HepG2 (cell line): Measurements from ENCODE around the gene CD28. TPM values are rescaled to one million over a fixed set of nuclear protein-coding genes. Genes with fewer than 3 reads are reported as not detected.
A peak's percentile ranks its signal among the peaks of the same experiment; 100 is the strongest.

Experiments
- ATAC-seq: fragments of 200-7000 bp; cut with Tn5 transposase; 3 replicates; pipeline ENCODE4 v1.9.1; 2020; ENCODE audit warnings: mild to moderate bottlenecking, moderate library complexity
- BruUV-seq: library from RNA; stranded (reverse); fragments of 400-500 nt; replicated peaks from 2 replicates; lab custom pipeline; 2021; lab: Mats Ljungman, UMichigan
- CTCF ChIA-PET: fragments of 300-600 bp; formaldehyde crosslinking; extraction: SDS; loops from one replicate; lab custom pipeline; 2021; ENCODE audit warnings: low total read pairs, inconsistent platforms, low intra/inter-chr PET ratio; lab: Yijun Ruan, JAX
- POLR2A ChIA-PET: fragments of 350-600 bp; sonication (Branson Sonifier 250); formaldehyde crosslinking; loops from one replicate; lab custom pipeline; 2020; ENCODE audit warnings: antibody characterized with exemption, inconsistent platforms; lab: Yijun Ruan, JAX
- DNase-seq: peaks from one replicate; pipeline ENCODE4 v3.0.0-alpha.2; 2015; ENCODE audit warnings: low spot score
- FAIRE-seq: peaks from 3 replicates; lab custom pipeline; 2011; peaks lifted over from hg19 to GRCh38; lab: Jason Lieb, UNC
- H2AFZ ChIP-seq: one replicate; pipeline ENCODE4 v1.6.1; 2011; ENCODE audit warnings: low read length, inconsistent platforms
- H3K27ac ChIP-seq: fragments of 300-600 bp; 3 replicates; pipeline ENCODE4 v1.8.0; 2011; ENCODE audit warnings: mixed run types, mild to moderate bottlenecking, mixed read lengths, low read length, inconsistent platforms; ENCODE audit not compliant: insufficient read depth; ENCODE audit errors: extremely low read length
- H3K27me3 ChIP-seq, 2 experiments: fragments of 200-600 bp in 1 of 2; 2 replicates in 1 of 2; 3 replicates in 1 of 2; pipeline versions ENCODE4 v1.6.0 to v1.8.0; 2011; ENCODE audit warnings: low read length in 2 of 2, mild to moderate bottlenecking in 2 of 2, moderate library complexity in 2 of 2, inconsistent platforms in 1 of 2; ENCODE audit not compliant: insufficient read depth in 2 of 2, control insufficient read depth in 1 of 2
- H3K36me3 ChIP-seq, 2 experiments: fragments of 200-600 bp in 1 of 2; replicated peaks in 1 of 2; 2 replicates in 1 of 2; 3 replicates in 1 of 2; pipeline versions ENCODE4 v1.5.1 to v1.8.0; 2011; ENCODE audit warnings: low read length in 2 of 2, inconsistent platforms in 1 of 2; ENCODE audit not compliant: insufficient read depth in 2 of 2, control insufficient read depth in 1 of 2
- H3K4me1 ChIP-seq: 2 replicates; pipeline ENCODE4 v1.5.1; 2012; ENCODE audit warnings: low read length, inconsistent platforms; ENCODE audit not compliant: insufficient read depth
- H3K4me2 ChIP-seq: 2 replicates; pipeline ENCODE4 v1.6.0; 2011; ENCODE audit warnings: low read depth, low read length, inconsistent platforms
- H3K4me3 ChIP-seq, 3 experiments: fragments of 200-600 bp in 1 of 3; sonication (generic), shearing (Covaris generic) in 1 of 3; replicated peaks in 1 of 3; 2 replicates each; pipeline ENCODE4 v1.5.1; 2011 to 2016; ENCODE audit warnings: low read length in 3 of 3, inconsistent platforms in 2 of 3, low read depth in 2 of 3, mild to moderate bottlenecking in 2 of 3, control low read depth in 1 of 3, mixed read lengths in 1 of 3; ENCODE audit not compliant: insufficient read depth in 1 of 3
- H3K79me2 ChIP-seq: one replicate; pipeline ENCODE4 v1.6.1; 2011; ENCODE audit warnings: low read length, inconsistent platforms; ENCODE audit not compliant: insufficient read depth
- H3K9ac ChIP-seq: 2 replicates; pipeline ENCODE4 v1.6.0; 2011; ENCODE audit warnings: mild to moderate bottlenecking, low read depth, low read length, inconsistent platforms; ENCODE audit not compliant: insufficient read depth
- H3K9me3 ChIP-seq: 2 replicates; pipeline ENCODE4 v1.5.1; 2012; ENCODE audit warnings: mild to moderate bottlenecking, low read length
- H4K20me1 ChIP-seq: 2 replicates; pipeline ENCODE4 v1.6.0; 2011; ENCODE audit warnings: inconsistent platforms, mild to moderate bottlenecking, low read length, moderate library complexity; ENCODE audit not compliant: insufficient read depth
- MAFK ChIP-seq, 2 experiments: IDR thresholded peaks in 1 of 2; conservative IDR thresholded peaks in 1 of 2; 2 replicates each; pipeline ENCODE4 v1.6.1; 2011; ENCODE audit warnings: improper control_type of control experiment in 2 of 2, low read length in 2 of 2
- ZNF343 ChIP-seq: sonication (generic); formaldehyde crosslinking; IDR thresholded peaks from 2 replicates; pipeline ENCODE4 v1.4.0; 2020; ENCODE audit warnings: mild to moderate bottlenecking, missing genetic modification reagents
- ZNF501 ChIP-seq: sonication (generic); formaldehyde crosslinking; IDR thresholded peaks from 2 replicates; pipeline ENCODE4 v1.5.1; 2020; ENCODE audit warnings: mild to moderate bottlenecking, moderate library complexity, missing genetic modification reagents
- ZNF605 ChIP-seq: sonication (generic); formaldehyde crosslinking; IDR thresholded peaks from 2 replicates; pipeline ENCODE4 v1.8.0; 2022; ENCODE audit warnings: mild to moderate bottlenecking, missing genetic modification reagents
- WGBS: methylation state at CpG from one replicate; pipeline ENCODE4 v1.1.6; 2017; ENCODE audit warnings: low lambda C conversion rate; 5-methylcytosine and 5-hydroxymethylcytosine counted together
- in situ Hi-C: cut with HindIII; loops from 2 replicates; pipeline ENCODE4 v1.10.0; 2017; ENCODE audit warnings: low pct_unique_long_range_greater_than_20kb; ENCODE audit not compliant: extremely low pct_ligation_motif_present
- intact Hi-C: fragments of 100-400 bp; cut with micrococcal nuclease; formaldehyde crosslinking; loops from one replicate; pipeline ENCODE4 v1.10.0; 2022; ENCODE audit not compliant: unreplicated experiment
- polyA plus RNA-seq, 8 experiments: library from polyadenylated mRNA; depleted of rRNA in 3 of 8; stranded (reverse) in 7 of 8; unstranded in 1 of 8; fragments of >200 nt; fragmentation: Illumina TruSeq in 4 of 8; extraction: Trizol in 4 of 8; gene quantifications; 2 replicates each; pipeline versions ENCODE4 v1.2.1 to v1.2.3, GENCODE V29; 2011 to 2016; ENCODE audit warnings: low read depth in 4 of 8, missing spikeins in 1 of 8, mixed read lengths in 1 of 8; ENCODE audit not compliant: insufficient read depth in 1 of 8
- total RNA-seq, 5 experiments: library from RNA; depleted of rRNA; stranded (reverse); fragments of >200 nt; fragmentation: Illumina TruSeq; extraction: Trizol; gene quantifications; 2 replicates each; pipeline ENCODE4 v1.2.3, GENCODE V29; 2016; ENCODE audit warnings: low read depth in 1 of 5
- TF ChIP-seq, protein P1 (sequence below): sonication (generic); formaldehyde crosslinking; conservative IDR thresholded peaks from 2 replicates; pipeline ENCODE4 v1.8.0; 2022; ENCODE audit warnings: missing genetic modification reagents
- TF ChIP-seq, protein P2 (sequence below): sonication (generic); formaldehyde crosslinking; IDR thresholded peaks from 2 replicates; pipeline ENCODE4 v1.4.0; 2020; ENCODE audit warnings: mild to moderate bottlenecking, missing genetic modification reagents

CD28 gene
- total and polyA plus RNA-seq, 2 of the 13 experiments (the other 11 are each of a cell fraction or from before 2014, with no cell fraction given) = not detected

DNA sequence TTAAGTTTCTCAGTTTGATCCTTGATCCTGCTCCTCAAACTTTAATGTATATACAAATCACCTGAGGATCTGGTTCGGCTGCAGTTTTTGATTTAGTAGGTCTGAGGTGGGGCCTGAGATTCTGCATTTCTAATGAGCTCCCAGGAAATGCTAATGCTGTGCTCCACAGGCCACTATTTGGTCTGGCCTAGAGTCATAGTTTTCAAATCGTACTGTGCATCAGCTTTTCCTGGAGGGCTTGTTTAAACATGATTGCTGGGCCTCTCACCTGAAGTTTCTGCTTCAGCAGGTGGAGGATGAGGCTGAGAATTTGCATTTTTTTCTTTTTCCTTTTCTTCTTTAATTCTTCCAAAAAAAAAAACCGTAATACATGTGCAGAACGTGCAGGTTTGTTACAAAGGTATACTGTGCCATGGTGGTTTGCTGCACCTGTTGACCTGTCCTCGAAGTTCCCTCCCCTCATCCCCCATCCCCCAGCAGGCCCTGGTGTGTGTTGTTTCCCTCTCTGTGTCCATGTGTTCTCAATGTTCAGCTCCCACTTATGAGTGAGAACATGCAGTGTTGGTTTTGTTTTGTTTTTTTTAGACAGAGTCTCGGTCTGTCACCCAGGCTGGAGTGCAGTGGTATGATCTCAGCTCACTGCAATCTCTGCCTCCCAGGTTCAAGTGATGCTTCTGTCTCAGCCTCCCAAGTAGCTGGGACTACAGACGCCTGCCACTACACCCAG is 42.2 kb upstream of the CD28 start:
- no peaks in the 10 kb centered on the region for H4K20me1 ChIP-seq
- WGBS = 10% methylated on average over 7 of the region's 7 CpGs
- ChIA-PET POLR2A (interaction anchor here (1.4 kb wide), 1 partner anchor 13 kb away, joined by 4 read pairs; no protein-coding TSS in a partner anchor), CTCF (no interaction called here)
- ATAC-seq (peak; percentile 56), FAIRE-seq (no peak), DNase-seq (no peak)
- peaks cover 40% of the 10 kb centered on the region for H3K4me1 ChIP-seq
- H3K27ac ChIP-seq = no peak overlapping the region
- BruUV-seq = no TSS peak
- H3K4me3 ChIP-seq = no peak overlapping the region; a peak in 1 of 6 replicates
- H2AFZ ChIP-seq = no peak overlapping the region
- H3K36me3 ChIP-seq = no peaks in the 10 kb centered on the region
- intact Hi-C loops (no loop called here), in situ Hi-C loops (loop anchor here (25.0 kb wide), 1 partner anchor 427 kb away; the partner anchor contains the start of gene CYP20A1)
- H3K79me2 ChIP-seq = no peaks in the 10 kb centered on the region
- H3K9me3 ChIP-seq = no peaks in the 10 kb centered on the region
- H3K27me3 ChIP-seq = no peaks in the 10 kb centered on the region
- H3K4me2 ChIP-seq = peak overlapping the region; percentile 59
- TF ChIP-seq ZNF605 (CRISPR knock-in tag) (peak; percentile 60; the same call in 1 of the 2 replicates), ZNF501 (CRISPR knock-in tag) (0 out of 2 replicates have a peak, but pooled peaks have one; percentile 26), ZNF343 (CRISPR knock-in tag) (no peak)
- H3K9ac ChIP-seq = no peak overlapping the region

DNA sequence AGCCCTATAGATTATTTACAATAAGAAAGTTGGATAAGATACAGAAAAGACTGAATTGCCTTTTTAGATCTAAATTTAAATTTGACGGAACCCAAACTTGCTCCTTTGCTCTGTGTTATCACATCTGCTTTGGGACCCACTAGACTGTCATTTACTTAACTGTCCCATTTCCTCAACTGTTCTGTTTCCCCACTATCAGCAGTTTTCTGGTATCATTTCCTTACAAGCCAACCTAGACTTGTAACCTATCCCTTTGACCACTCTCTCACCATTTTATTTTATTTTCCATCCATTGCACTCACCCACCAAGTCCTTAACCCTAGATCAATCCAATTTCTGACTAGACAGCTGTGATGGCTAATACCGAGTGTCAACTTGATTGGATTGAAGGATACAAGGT is 38.6 kb upstream of the CD28 start:
- Histone ChIP-seq H2AFZ (no peak overlapping the region), H3K9me3 (no peaks in the 10 kb centered on the region), H4K20me1 (no peaks in the 10 kb centered on the region), H3K27me3 (no peaks in the 10 kb centered on the region), H3K4me2 (no peak overlapping the region), H3K79me2 (no peaks in the 10 kb centered on the region), H3K27ac (no peak overlapping the region), H3K4me3 (no peak overlapping the region), H3K9ac (no peak overlapping the region), H3K36me3 (no peaks in the 10 kb centered on the region), H3K4me1 (peaks cover 22% of the 10 kb centered on the region)
- in situ Hi-C loops = loop anchor here (25.0 kb wide), 1 partner anchor 431 kb away; the partner anchor contains the start of gene CYP20A1
- ChIA-PET POLR2A (no interaction called here), CTCF (no interaction called here)
- no TSS peak for BruUV-seq
- intact Hi-C loops = no loop called here
- WGBS = 91% methylated on average over 2 of the region's 2 CpGs
- ATAC-seq = no peak
- FAIRE-seq = no peak
- DNase-seq = no peak
- TF ChIP-seq, protein P1, sequence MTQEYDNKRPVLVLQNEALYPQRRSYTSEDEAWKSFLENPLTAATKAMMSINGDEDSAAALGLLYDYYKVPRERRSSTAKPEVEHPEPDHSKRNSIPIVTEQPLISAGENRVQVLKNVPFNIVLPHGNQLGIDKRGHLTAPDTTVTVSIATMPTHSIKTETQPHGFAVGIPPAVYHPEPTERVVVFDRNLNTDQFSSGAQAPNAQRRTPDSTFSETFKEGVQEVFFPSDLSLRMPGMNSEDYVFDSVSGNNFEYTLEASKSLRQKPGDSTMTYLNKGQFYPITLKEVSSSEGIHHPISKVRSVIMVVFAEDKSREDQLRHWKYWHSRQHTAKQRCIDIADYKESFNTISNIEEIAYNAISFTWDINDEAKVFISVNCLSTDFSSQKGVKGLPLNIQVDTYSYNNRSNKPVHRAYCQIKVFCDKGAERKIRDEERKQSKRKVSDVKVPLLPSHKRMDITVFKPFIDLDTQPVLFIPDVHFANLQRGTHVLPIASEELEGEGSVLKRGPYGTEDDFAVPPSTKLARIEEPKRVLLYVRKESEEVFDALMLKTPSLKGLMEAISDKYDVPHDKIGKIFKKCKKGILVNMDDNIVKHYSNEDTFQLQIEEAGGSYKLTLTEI (CRISPR knock-in tag) = no peak
- TF ChIP-seq, protein P2, sequence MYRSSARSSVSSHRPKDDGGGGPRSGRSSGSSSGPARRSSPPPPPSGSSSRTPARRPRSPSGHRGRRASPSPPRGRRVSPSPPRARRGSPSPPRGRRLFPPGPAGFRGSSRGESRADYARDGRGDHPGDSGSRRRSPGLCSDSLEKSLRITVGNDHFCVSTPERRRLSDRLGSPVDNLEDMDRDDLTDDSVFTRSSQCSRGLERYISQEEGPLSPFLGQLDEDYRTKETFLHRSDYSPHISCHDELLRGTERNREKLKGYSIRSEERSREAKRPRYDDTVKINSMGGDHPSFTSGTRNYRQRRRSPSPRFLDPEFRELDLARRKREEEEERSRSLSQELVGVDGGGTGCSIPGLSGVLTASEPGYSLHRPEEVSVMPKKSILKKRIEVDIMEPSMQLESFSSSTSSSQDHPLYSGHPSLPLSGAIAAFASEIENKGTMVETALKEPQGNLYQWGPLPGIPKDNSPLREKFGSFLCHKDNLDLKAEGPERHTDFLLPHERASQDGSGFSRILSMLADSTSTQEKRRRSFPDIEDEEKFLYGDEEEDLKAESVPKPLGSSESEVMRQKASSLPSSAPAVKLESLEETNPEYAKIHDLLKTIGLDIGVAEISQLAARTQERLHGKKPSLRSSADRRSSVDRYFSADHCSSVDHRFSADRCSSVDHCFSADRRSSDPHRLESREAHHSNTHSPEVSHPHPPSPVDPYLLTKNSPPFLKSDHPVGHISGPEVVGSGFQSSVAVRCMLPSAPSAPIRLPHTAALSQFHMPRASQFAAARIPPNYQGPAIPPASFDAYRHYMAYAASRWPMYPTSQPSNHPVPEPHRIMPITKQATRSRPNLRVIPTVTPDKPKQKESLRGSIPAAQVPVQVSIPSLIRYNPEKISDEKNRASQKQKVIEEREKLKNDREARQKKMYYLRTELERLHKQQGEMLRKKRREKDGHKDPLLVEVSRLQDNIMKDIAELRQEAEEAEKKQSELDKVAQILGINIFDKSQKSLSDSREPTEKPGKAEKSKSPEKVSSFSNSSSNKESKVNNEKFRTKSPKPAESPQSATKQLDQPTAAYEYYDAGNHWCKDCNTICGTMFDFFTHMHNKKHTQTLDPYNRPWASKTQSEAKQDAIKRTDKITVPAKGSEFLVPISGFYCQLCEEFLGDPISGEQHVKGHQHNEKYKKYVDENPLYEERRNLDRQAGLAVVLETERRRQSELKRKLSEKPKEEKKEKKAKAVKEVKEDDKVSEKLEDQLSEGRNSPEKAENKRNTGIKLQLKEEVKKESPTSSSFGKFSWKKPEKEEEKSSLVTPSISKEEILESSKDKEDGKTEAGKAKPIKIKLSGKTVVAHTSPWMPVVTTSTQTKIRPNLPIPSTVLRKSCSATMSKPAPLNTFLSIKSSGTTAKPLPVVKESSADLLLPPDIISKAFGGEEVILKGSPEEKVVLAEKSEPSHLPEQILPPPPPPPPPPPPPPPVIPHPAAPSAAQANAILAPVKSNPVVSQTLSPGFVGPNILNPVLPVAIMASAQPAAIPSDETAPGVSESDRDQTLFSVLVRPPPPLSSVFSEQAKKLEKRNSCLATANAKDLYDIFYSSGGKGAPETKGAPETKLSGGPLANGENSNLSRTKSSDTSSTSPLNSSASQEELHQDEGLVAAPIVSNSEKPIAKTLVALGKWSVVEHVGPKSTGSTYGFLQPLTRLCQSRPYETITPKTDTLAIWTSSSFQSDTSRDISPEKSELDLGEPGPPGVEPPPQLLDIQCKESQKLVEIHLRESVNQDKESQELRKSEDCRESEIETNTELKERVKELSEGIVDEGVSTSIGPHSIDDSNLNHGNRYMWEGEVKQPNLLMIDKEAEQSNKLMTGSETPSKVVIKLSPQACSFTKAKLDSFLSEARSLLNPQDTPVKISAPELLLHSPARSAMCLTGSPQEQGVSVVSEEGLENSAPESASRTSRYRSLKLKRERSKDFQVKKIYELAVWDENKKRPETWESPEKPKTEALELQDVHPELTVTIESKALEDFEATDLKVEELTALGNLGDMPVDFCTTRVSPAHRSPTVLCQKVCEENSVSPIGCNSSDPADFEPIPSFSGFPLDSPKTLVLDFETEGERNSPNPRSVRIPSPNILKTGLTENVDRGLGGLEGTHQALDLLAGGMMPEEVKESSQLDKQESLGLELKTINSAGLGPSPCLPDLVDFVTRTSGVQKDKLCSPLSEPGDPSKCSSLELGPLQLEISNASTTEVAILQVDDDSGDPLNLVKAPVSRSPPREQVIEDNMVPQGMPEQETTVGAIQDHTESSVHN (CRISPR knock-in tag) = no peak
- TF ChIP-seq MAFK (conservative IDR thresholded peaks at IDR 0.05 in 1 of 2, IDR thresholded peaks at IDR 0.05 in 1 of 2; ENCODE audit: low read length in 2 of 2) = peak; percentile 52 to 66
